GM23338 (cell line): Measurements from ENCODE around the gene BEND7. TPM values are rescaled to one million over a fixed set of nuclear protein-coding genes. Genes with fewer than 3 reads are reported as not detected.

ENCODE experiments used
- ATAC-seq: fragments of 200-7000 bp; cut with Tn5 transposase; 3 replicates; pipeline ENCODE4 v1.9.1; 2020
- DNase-seq: peaks from one replicate; pipeline ENCODE4 v3.0.0-alpha.2; 2015; ENCODE audit warnings: low spot score
- H2AFZ ChIP-seq: fragments of 200-600 bp; sonication (generic); 2 replicates; pipeline ENCODE4 v1.8.0; 2016; ENCODE audit warnings: antibody characterized with exemption, mild to moderate bottlenecking, moderate library complexity
- H3F3A ChIP-seq: fragments of 200-600 bp; sonication (generic); replicated peaks from 2 replicates; pipeline ENCODE4 v1.8.0; 2017; ENCODE audit warnings: antibody characterized with exemption, mixed run types, low read depth
- H3K27ac ChIP-seq: fragments of 200-600 bp; sonication (generic); 2 replicates; pipeline ENCODE4 v1.6.1; 2016; ENCODE audit warnings: low read depth
- H3K27me3 ChIP-seq: fragments of 200-600 bp; sonication (generic); 2 replicates; pipeline ENCODE4 v1.8.0; 2016; ENCODE audit warnings: mild to moderate bottlenecking, mixed run types, moderate library complexity; ENCODE audit not compliant: insufficient read depth
- H3K36me3 ChIP-seq: fragments of 200-600 bp; sonication (generic); 2 replicates; pipeline ENCODE4 v1.8.0; 2016; ENCODE audit warnings: mild to moderate bottlenecking; ENCODE audit not compliant: insufficient read depth
- H3K4me1 ChIP-seq: fragments of 200-600 bp; sonication (generic); 2 replicates; pipeline ENCODE4 v1.8.0; 2016; ENCODE audit warnings: mild to moderate bottlenecking, moderate library complexity; ENCODE audit not compliant: insufficient read depth
- H3K4me2 ChIP-seq: fragments of 200-600 bp; sonication (generic); 2 replicates; pipeline ENCODE4 v1.7.1; 2017; ENCODE audit warnings: mixed run types
- H3K4me3 ChIP-seq: fragments of 200-600 bp; sonication (generic); 2 replicates; pipeline ENCODE4 v1.6.1; 2016; ENCODE audit warnings: mixed run types
- H3K79me2 ChIP-seq: fragments of 200-600 bp; sonication (generic); replicated peaks from 2 replicates; pipeline ENCODE4 v1.8.0; 2017; ENCODE audit warnings: mild to moderate bottlenecking; ENCODE audit not compliant: insufficient read depth
- H3K9me2 ChIP-seq: fragments of 200-600 bp; sonication (generic); 2 replicates; pipeline ENCODE4 v1.8.0; 2017; ENCODE audit not compliant: insufficient read depth
- H4K20me1 ChIP-seq: fragments of 200-600 bp; sonication (generic); replicated peaks from 2 replicates; pipeline ENCODE4 v1.8.0; 2017; ENCODE audit warnings: mild to moderate bottlenecking; ENCODE audit not compliant: insufficient read depth
- H3K27ac Mint-ChIP-seq: 2 replicates; pipeline ENCODE4 v1.8.0; 2020; ENCODE audit warnings: inconsistent platforms, mild to moderate bottlenecking, moderate library complexity, mixed read lengths
- H3K27me3 Mint-ChIP-seq: 3 replicates; pipeline ENCODE4 v1.8.0; 2022; ENCODE audit warnings: low read depth, mild to moderate bottlenecking, moderate library complexity, mixed read lengths, inconsistent platforms; ENCODE audit not compliant: insufficient read depth, poor library complexity
- H3K36me3 Mint-ChIP-seq: 3 replicates; pipeline ENCODE4 v1.8.0; 2021; ENCODE audit warnings: low read depth, mild to moderate bottlenecking, inconsistent platforms, moderate library complexity, mixed read lengths
- H3K4me1 Mint-ChIP-seq: 3 replicates; pipeline ENCODE4 v1.8.0; 2020; ENCODE audit warnings: mild to moderate bottlenecking, inconsistent platforms, mixed read lengths
- H3K4me3 Mint-ChIP-seq: 3 replicates; pipeline ENCODE4 v1.8.0; 2021; ENCODE audit warnings: moderate library complexity, mild to moderate bottlenecking, inconsistent platforms, mixed read lengths
- H3K9me3 Mint-ChIP-seq: 3 replicates; pipeline ENCODE4 v1.8.0; 2020; ENCODE audit warnings: moderate library complexity, mild to moderate bottlenecking, inconsistent platforms, mixed read lengths
- CREB1 ChIP-seq: fragments of 250-450 bp; sonication (Bioruptor Pico); IDR thresholded peaks from 2 replicates; pipeline ENCODE4 v1.5.0; 2020; ENCODE audit warnings: low read depth, mild to moderate bottlenecking, moderate library complexity
- EZH2 ChIP-seq: fragments of 200-600 bp; sonication (generic); IDR thresholded peaks from one replicate; pipeline ENCODE4 v1.8.0; 2017; ENCODE audit warnings: antibody characterized with exemption, mild to moderate bottlenecking, low read depth; ENCODE audit not compliant: unreplicated experiment
- EZH2phosphoT487 ChIP-seq: fragments of 200-600 bp; sonication (generic); IDR thresholded peaks from one replicate; pipeline ENCODE4 v1.8.1; 2018; ENCODE audit warnings: antibody characterized with exemption; ENCODE audit not compliant: unreplicated experiment
- REST ChIP-seq: IDR thresholded peaks from one replicate; pipeline ENCODE4 v1.6.1; 2018; ENCODE audit warnings: antibody characterized with exemption; ENCODE audit not compliant: unreplicated experiment
- ZNF114 ChIP-seq: fragments of 250-450 bp; sonication (Bioruptor Pico); IDR thresholded peaks from 2 replicates; pipeline ENCODE4 v1.5.0; 2020; ENCODE audit warnings: mild to moderate bottlenecking, moderate library complexity
- ZNF331 ChIP-seq: fragments of 250-450 bp; sonication (Bioruptor Pico); IDR thresholded peaks from 2 replicates; pipeline ENCODE4 v1.5.0; 2020; ENCODE audit warnings: low read depth, mild to moderate bottlenecking, moderate library complexity
- ZNF462 ChIP-seq: fragments of 250-450 bp; sonication (Bioruptor Pico); IDR thresholded peaks from 2 replicates; pipeline ENCODE4 v1.5.0; 2020; ENCODE audit warnings: mild to moderate bottlenecking, moderate library complexity
- polyA plus RNA-seq: library from polyadenylated mRNA; unstranded; fragments of >200 nt; fragmentation: Nextera tagmentation; extraction: Ambion mirVana; gene quantifications from 2 replicates; pipeline ENCODE4 v1.2.1, GENCODE V29; 2016
- total RNA-seq: library from RNA; depleted of rRNA; stranded (reverse); fragments of >200 nt; shearing (Covaris generic); gene quantifications from 2 replicates; pipeline ENCODE4 v1.2.3, GENCODE V29; 2014

BEND7 gene
- total and polyA plus RNA-seq, 2 experiments from 2014 or later: 3.1 to 9.6 TPM

GRCh38 chr10:13525663-13526062 is 3.2 kb downstream of the BEND7 start (continued):
- TF ChIP-seq ZNF462: no peak
- no peak for TF ChIP-seq EZH2phosphoT487
- TF ChIP-seq CREB1 (CRISPR knock-in tag): no peak
- TF ChIP-seq REST: no peak
- TF ChIP-seq EZH2: no peak

- no peaks in the 10 kb centered on the region for H3K36me3 Mint-ChIP-seq
- peaks cover 6% of the 10 kb centered on the region for H3K27me3 ChIP-seq
- no peaks in the 10 kb centered on the region for H3K9me3 Mint-ChIP-seq
- H3K4me1 Mint-ChIP-seq: peaks cover 14% of the 10 kb centered on the region
- H3K27ac ChIP-seq: no peak overlapping the region
- ATAC-seq: no peak
- H2AFZ ChIP-seq: no peak overlapping the region
- no peaks in the 10 kb centered on the region for H4K20me1 ChIP-seq
- no peak for DNase-seq
- no peak overlapping the region for H3K4me3 ChIP-seq
- no peaks in the 10 kb centered on the region for H3F3A ChIP-seq
- no peaks in the 10 kb centered on the region for H3K79me2 ChIP-seq
- no peaks in the 10 kb centered on the region for H3K27me3 Mint-ChIP-seq
- no peak overlapping the region for H3K4me2 ChIP-seq
- H3K27ac Mint-ChIP-seq: no peak overlapping the region
- no peaks in the 10 kb centered on the region for H3K9me2 ChIP-seq
- H3K4me1 ChIP-seq: peaks cover 3% of the 10 kb centered on the region
- no peak overlapping the region for H3K4me3 Mint-ChIP-seq
- H3K36me3 ChIP-seq: no peaks in the 10 kb centered on the region
- TF ChIP-seq ZNF462 (no peak), ZNF331 (CRISPR knock-in tag) (no peak), ZNF114 (CRISPR knock-in tag) (no peak)
These were observed 7.8 kb downstream of the BEND7 start for GRCh38 chr10:13521026-13521425.
